ENCODE results near the gene APOB. TPM values are rescaled to one million over a fixed set of nuclear protein-coding genes. Genes with fewer than 3 reads are reported as not detected.

Gene APOB
- total RNA-seq, 1 experiment from 2014 or later, result not detected

- TF ChIP-seq EZH2 (IDR thresholded peaks at IDR 0.05; ENCODE audit: borderline replicate concordance, low read depth, low read length, poor library complexity, severe bottlenecking) (no peak), CTCF (conservative IDR thresholded peaks at IDR 0.05; ENCODE audit: low read depth, low read length) (no peak)
- POLR2A ChIA-PET (ENCODE audit: low non-redundant PET), result no interaction called here
- intact Hi-C loops (cut with micrococcal nuclease; ENCODE audit: unreplicated experiment), result no loop called here
- no peak overlapping the region for H3K27ac ChIP-seq (ENCODE audit: low read depth, low read length, poor library complexity, severe bottlenecking)
- CTCF ChIA-PET, result no interaction called here
- H3K9me3 ChIP-seq (ENCODE audit: low read depth, low read length, poor library complexity, severe bottlenecking), result no peaks in the 10 kb centered on the region
- BruUV-seq (replicated peaks), result no TSS peak
- no peaks in the 10 kb centered on the region for H3K36me3 ChIP-seq (ENCODE audit: insufficient read depth, low read length, poor library complexity, severe bottlenecking)
- H3K4me1 ChIP-seq (ENCODE audit: insufficient read depth, low read length, poor library complexity, severe bottlenecking), result no peaks in the 10 kb centered on the region
- H3K4me3 ChIP-seq (ENCODE audit: low read depth, low read length, poor library complexity, severe bottlenecking), result no peak overlapping the region
- DNase-seq (ENCODE audit: low spot score), result no peak
- peaks cover 20% of the 10 kb centered on the region for H3K27me3 ChIP-seq (replicated peaks; ENCODE audit: insufficient read depth, low read depth, low read length, poor library complexity)
These were observed 28.8 kb upstream of the APOB start for GRCh38 chr2:21072477-21073242.

- ChIA-PET POLR2A (ENCODE audit: low non-redundant PET) (no interaction called here), CTCF (no interaction called here)
- Histone ChIP-seq H3K36me3 (ENCODE audit: insufficient read depth, low read length, poor library complexity, severe bottlenecking) (no peaks in the 10 kb centered on the region), H3K9me3 (ENCODE audit: low read depth, low read length, poor library complexity, severe bottlenecking) (no peaks in the 10 kb centered on the region), H3K4me1 (ENCODE audit: insufficient read depth, low read length, poor library complexity, severe bottlenecking) (no peaks in the 10 kb centered on the region), H3K27me3 (replicated peaks; ENCODE audit: insufficient read depth, low read depth, low read length, poor library complexity) (peaks cover 35% of the 10 kb centered on the region), H3K4me3 (ENCODE audit: low read depth, low read length, poor library complexity, severe bottlenecking) (no peak overlapping the region), H3K27ac (ENCODE audit: low read depth, low read length, poor library complexity, severe bottlenecking) (no peak overlapping the region)
- no TSS peak for BruUV-seq (replicated peaks)
- TF ChIP-seq CTCF (conservative IDR thresholded peaks at IDR 0.05; ENCODE audit: low read depth, low read length), result no peak
- no peak for TF ChIP-seq EZH2 (IDR thresholded peaks at IDR 0.05; ENCODE audit: borderline replicate concordance, low read depth, low read length, poor library complexity, severe bottlenecking)
- DNase-seq (ENCODE audit: low spot score), result no peak
- intact Hi-C loops (cut with micrococcal nuclease; ENCODE audit: unreplicated experiment), result no loop called here
These were observed 26.7 kb upstream of the APOB start for GRCh38 chr2:21070341-21071257.

GRCh38 chr2:21069746-21070340 is 26.0 kb upstream of the APOB start:
- no peak for DNase-seq (ENCODE audit: low spot score)
- CTCF ChIA-PET, result no interaction called here
- TF ChIP-seq CTCF (conservative IDR thresholded peaks at IDR 0.05; ENCODE audit: low read depth, low read length), result no peak
- TF ChIP-seq EZH2 (IDR thresholded peaks at IDR 0.05; ENCODE audit: borderline replicate concordance, low read depth, low read length, poor library complexity, severe bottlenecking), result no peak
- Histone ChIP-seq H3K4me1 (ENCODE audit: insufficient read depth, low read length, poor library complexity, severe bottlenecking) (no peaks in the 10 kb centered on the region), H3K4me3 (ENCODE audit: low read depth, low read length, poor library complexity, severe bottlenecking) (no peak overlapping the region), H3K36me3 (ENCODE audit: insufficient read depth, low read length, poor library complexity, severe bottlenecking) (no peaks in the 10 kb centered on the region), H3K27ac (ENCODE audit: low read depth, low read length, poor library complexity, severe bottlenecking) (no peak overlapping the region), H3K27me3 (replicated peaks; ENCODE audit: insufficient read depth, low read depth, low read length, poor library complexity) (peaks cover 42% of the 10 kb centered on the region), H3K9me3 (ENCODE audit: low read depth, low read length, poor library complexity, severe bottlenecking) (no peaks in the 10 kb centered on the region)
- intact Hi-C loops (cut with micrococcal nuclease; ENCODE audit: unreplicated experiment), result no loop called here
- POLR2A ChIA-PET (ENCODE audit: low non-redundant PET), result no interaction called here
- no TSS peak for BruUV-seq (replicated peaks)
